GM11168 (cell line): Measurements from ENCODE around the gene TCEANC.

ENCODE experiments used
- in situ Hi-C: fragments of 300-500 bp; cut with MboI; formaldehyde crosslinking; loops from one replicate; pipeline ENCODE4 v1.12.0; 2022; ENCODE audit warnings: low sequenced_read_pairs; ENCODE audit not compliant: unreplicated experiment

Gene TCEANC, protein sequence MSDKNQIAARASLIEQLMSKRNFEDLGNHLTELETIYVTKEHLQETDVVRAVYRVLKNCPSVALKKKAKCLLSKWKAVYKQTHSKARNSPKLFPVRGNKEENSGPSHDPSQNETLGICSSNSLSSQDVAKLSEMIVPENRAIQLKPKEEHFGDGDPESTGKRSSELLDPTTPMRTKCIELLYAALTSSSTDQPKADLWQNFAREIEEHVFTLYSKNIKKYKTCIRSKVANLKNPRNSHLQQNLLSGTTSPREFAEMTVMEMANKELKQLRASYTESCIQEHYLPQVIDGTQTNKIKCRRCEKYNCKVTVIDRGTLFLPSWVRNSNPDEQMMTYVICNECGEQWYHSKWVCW

GRCh38 chrX:13652850-13653693, at the start of gene TCEANC:
TCEANC (plus strand) TSS chrX:13653141; CDS start chrX:13662509, 9,368 bp downstream.
- in situ Hi-C loops: no loop called here

DNA sequence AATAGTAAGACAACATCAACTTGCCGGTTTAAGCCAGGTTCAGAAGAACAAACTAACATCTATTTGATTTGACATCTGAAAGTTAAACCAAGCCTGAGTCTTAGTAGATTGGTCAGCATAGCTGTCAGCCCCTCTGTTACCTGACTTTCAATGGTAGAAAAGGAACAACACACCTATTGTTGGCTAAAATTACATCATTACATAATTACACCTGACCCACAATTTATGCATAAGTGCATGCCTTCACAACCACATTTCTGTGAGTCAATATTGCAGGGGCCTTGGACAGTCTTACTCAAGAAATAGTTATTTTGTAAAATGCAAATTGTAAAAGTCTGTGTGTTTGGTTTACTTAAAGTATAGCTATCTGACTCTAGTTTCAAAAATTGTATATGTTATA, 47.3 kb upstream of the TCEANC start:
- in situ Hi-C loops: no loop called here

GRCh38 chrX:13607331-13607995, 45.5 kb upstream of the TCEANC start:
- in situ Hi-C loops: no loop called here

GRCh38 chrX:13607996-13608365, 45.0 kb upstream of the TCEANC start:
- in situ Hi-C loops: no loop called here

DNA sequence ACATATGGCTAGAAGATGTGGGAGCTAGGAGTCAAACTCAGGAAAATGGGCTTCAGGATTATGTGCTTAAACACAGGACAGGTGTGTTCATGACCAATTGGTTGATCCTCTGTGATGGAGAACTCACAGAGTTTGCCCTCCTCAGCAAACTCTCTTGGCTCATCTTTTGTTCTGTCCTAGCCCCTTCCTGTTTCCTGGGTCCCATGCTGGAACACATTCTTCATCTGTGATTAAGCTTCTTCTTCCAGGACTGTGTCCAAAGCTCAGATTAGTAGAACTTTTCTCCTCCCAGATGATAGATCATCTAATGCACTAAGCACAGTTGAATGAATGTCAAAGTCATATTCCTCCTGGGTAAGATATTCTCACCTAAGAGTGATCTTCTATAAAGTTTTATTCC, 38.8 kb upstream of the TCEANC start:
- in situ Hi-C loops: no loop called here

DNA sequence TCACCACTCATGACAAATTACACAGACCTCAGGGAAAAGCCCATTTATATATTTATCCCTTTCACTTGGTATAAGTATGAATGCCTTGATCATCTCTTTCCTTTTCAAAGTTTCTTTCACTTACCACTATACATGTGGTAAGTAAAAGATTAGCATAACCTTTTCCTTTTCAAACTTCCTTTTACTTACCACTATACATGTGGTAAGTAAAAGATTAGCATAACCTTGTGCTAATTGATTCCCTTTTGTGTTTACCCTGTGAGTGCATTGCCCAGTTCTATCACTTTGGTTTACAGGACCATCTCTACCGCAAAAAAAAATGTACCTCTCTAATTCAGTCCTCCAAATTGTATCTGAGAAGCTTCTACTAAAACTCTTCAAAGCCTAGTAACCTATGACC, 32.7 kb upstream of the TCEANC start:
- in situ Hi-C loops: no loop called here

- in situ Hi-C loops: no loop called here
Measured at GRCh38 chrX:13622401-13622964, 30.5 kb upstream of the TCEANC start.

- in situ Hi-C loops: loop anchor here (25.0 kb wide), 1 partner anchor 715 kb away; the partner anchor contains the start of gene TLR8
Measured at GRCh38 chrX:13627306-13627705, 25.6 kb upstream of the TCEANC start.

DNA sequence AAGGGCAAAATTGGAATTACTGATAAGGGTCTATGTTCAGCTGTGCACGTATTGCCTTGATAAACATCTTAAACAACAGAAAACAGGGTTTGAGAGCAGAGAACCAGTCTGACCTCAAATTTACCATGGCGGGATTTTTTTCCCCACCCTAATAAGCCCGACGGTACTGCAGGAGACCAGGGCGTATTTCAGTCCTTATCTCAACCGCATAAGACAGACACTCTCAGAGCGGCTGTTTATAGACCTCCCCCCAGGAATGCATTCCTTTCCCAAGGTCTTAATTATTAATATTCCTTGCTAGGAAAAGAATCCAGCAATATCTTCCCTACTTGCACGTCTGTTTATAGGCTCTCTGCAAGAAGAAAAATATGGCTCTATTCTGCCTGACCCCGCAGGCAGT, 15.7 kb upstream of the TCEANC start:
- in situ Hi-C loops: loop anchor here (25.0 kb wide), 1 partner anchor 725 kb away; the partner anchor contains the start of gene TLR8

- in situ Hi-C loops: loop anchor here (25.0 kb wide), 1 partner anchor 726 kb away; the partner anchor contains the start of gene TLR8
Measured at GRCh38 chrX:13638021-13638420, 14.9 kb upstream of the TCEANC start.

DNA sequence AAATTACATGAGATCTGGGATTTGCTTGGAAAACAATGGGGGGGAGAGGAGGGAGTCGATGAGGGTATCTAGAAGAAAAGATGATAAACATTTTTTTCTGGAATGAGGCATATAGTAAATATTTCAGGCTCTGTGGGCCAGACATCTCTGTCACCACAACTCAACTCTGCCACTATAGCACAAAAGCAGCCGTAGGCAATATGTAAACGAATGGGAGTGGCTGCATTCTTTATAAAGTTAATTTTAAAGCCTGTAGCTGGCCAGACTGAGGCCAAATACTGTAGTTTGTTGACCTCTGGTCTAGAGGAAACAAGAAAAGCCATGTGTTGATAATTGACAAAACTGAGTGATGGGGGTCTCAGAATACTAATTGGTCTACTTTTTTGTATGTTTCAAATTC, 14.1 kb upstream of the TCEANC start:
- in situ Hi-C loops: loop anchor here (25.0 kb wide), 1 partner anchor 727 kb away; the partner anchor contains the start of gene TLR8

GRCh38 chrX:13641684-13642083, 11.3 kb upstream of the TCEANC start:
- in situ Hi-C loops: loop anchor here (25.0 kb wide), 1 partner anchor 729 kb away; the partner anchor contains the start of gene TLR8

GRCh38 chrX:13645464-13646153, 7.3 kb upstream of the TCEANC start:
- in situ Hi-C loops: loop anchor here (5.0 to 25.0 kb wide), 2 partner anchors 138 to 733 kb away; partner anchors contain the start of gene TLR8

DNA sequence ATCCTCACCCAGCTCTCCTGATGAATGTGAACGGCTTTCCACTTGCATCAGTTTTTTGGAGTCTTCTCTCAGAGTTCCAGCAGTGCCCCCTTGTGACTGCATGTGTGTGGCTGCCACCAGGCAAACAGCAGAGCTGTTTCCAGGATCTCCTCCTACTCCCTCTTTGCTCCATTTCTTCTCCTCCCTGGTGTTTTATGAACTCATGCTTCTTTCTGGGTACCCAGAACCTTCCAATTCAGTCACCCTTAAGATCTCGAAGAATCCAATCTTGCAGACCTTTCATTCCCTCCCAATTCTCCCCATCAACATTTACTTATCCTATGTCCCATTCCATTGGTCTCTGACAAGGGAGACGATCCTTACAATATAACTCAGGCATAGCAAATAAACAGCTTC, 6.8 kb upstream of the TCEANC start:
- in situ Hi-C loops: loop anchor here (5.0 to 25.0 kb wide), 2 partner anchors 139 to 734 kb away; partner anchors contain the start of gene TLR8

GRCh38 chrX:13647709-13648212, 5.2 kb upstream of the TCEANC start:
- in situ Hi-C loops: loop anchor here (5.0 to 25.0 kb wide), 2 partner anchors 140 to 735 kb away; partner anchors contain the start of gene TLR8

DNA sequence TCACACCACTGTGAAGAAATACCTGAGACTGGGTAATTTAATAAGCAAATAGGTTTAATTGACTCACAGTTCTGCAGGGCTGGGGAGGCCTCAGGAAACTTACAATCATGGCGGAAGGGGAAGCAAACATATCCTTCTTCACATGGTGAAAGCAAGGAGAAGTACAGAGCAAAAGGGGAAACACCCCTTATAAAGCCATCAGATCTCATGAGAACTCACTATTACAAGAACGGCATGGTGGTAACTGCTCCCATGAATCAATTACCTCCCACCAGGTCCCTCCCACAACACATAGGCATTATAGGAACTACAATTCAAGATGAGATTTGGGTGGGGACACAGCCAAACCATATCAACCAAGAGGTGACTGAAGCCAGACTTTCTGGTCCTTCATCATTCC, 4.6 kb upstream of the TCEANC start:
- in situ Hi-C loops: loop anchor here (5.0 to 25.0 kb wide), 2 partner anchors 141 to 736 kb away; partner anchors contain the start of gene TLR8

GRCh38 chrX:13649838-13650237, 3.1 kb upstream of the TCEANC start:
- in situ Hi-C loops: loop anchor here (5.0 to 25.0 kb wide), 2 partner anchors 143 to 738 kb away; partner anchors contain the start of gene TLR8

- in situ Hi-C loops: no loop called here
Measured at GRCh38 chrX:13650318-13650717, 2.6 kb upstream of the TCEANC start.

DNA sequence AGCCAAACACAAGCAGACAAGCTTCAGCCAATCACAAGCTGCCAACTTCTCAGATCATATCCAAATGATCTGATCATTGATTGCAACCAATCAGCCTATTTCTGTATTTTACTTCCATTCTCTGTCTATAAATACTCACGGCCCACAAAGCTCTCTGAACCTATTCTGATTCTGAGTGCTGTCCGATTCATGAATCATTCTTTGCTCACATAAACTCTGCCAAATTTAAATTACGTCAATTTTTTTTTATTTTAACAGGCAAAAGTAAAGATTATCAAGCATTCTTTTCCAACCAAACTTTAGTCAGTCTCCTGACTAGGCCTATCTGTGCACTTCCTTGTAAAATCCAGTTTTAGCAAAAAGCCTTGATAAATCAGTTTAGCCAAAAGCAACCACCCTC, 1.8 kb upstream of the TCEANC start:
- in situ Hi-C loops: no loop called here
